K562 (cell line): ENCODE data around the gene LGI4. TPM values are rescaled to one million over a fixed set of nuclear protein-coding genes. Genes with fewer than 3 reads are reported as not detected.

ENCODE experiments used
- HMGN3 ChIP-seq: IDR thresholded peaks from 2 replicates; pipeline ENCODE4 v1.6.1; 2011; ENCODE audit warnings: borderline replicate concordance, low read depth, mild to moderate bottlenecking, mixed read lengths, low read length; ENCODE audit not compliant: insufficient read length; ENCODE audit errors: extremely low read depth
- NFRKB ChIP-seq: fragments of 450-650 bp; IDR thresholded peaks from 2 replicates; pipeline ENCODE4 v1.6.1; 2016; ENCODE audit warnings: low read depth
- PCBP1 ChIP-seq: fragments of 200-400 bp; formaldehyde crosslinking; IDR thresholded peaks from 2 replicates; pipeline ENCODE4 v1.6.1; 2018; ENCODE audit warnings: mild to moderate bottlenecking, low read depth, low read length; ENCODE audit not compliant: poor library complexity, severe bottlenecking
- RFX1 ChIP-seq: fragments of 450-650 bp; IDR thresholded peaks from 2 replicates; pipeline ENCODE4 v1.6.1; 2016; ENCODE audit warnings: mild to moderate bottlenecking, moderate library complexity
- SMARCA5 ChIP-seq: fragments of 450-650 bp; IDR thresholded peaks from 2 replicates; pipeline ENCODE4 v1.6.1; 2016
- TAF15 ChIP-seq: fragments of 200-400 bp; formaldehyde crosslinking; IDR thresholded peaks from 2 replicates; pipeline ENCODE4 v1.6.1; 2017; ENCODE audit warnings: mild to moderate bottlenecking, low read depth, low read length, moderate library complexity
- ZBTB17 ChIP-seq: fragments of 450-650 bp; formaldehyde crosslinking; IDR thresholded peaks from 2 replicates; pipeline ENCODE4 v1.4.0; 2020; ENCODE audit warnings: mild to moderate bottlenecking
- ZBTB26 ChIP-seq: fragments of 450-650 bp; formaldehyde crosslinking; IDR thresholded peaks from 2 replicates; pipeline ENCODE4 v1.4.0; 2022; ENCODE audit warnings: missing genetic modification characterization
- ZHX1 ChIP-seq: fragments of 150-350 bp; conservative IDR thresholded peaks from 2 replicates; pipeline ENCODE4 v1.6.1; 2014; ENCODE audit warnings: low read length
- ZNF780A ChIP-seq: fragments of 250-450 bp; sonication (Bioruptor Pico); IDR thresholded peaks from 2 replicates; pipeline ENCODE4 v1.5.0; 2021; ENCODE audit warnings: mild to moderate bottlenecking
- polyA plus RNA-seq, 8 experiments: library from polyadenylated mRNA; depleted of rRNA in 4 of 8; stranded (reverse) in 5 of 8; unstranded in 3 of 8; fragments of >200 nt; fragmentation: Nextera tagmentation in 2 of 8; fragmentation: Illumina TruSeq in 1 of 8; extraction: Ambion mirVana in 2 of 8; extraction: Trizol in 1 of 8; gene quantifications; 2 replicates each; pipeline versions ENCODE4 v1.2.1 to v1.2.3, GENCODE V29; 2011 to 2014; ENCODE audit warnings: inconsistent platforms in 1 of 8, missing spikeins in 1 of 8
- total RNA-seq, 7 experiments: library from RNA; depleted of rRNA in 6 of 7; stranded (reverse); fragments of >200 nt in 6 of 7; fragmentation: Illumina TruSeq in 2 of 7; extraction: Trizol in 2 of 7; gene quantifications; 2 replicates each; pipeline versions ENCODE4 v1.2.1 to v1.2.3, GENCODE V29; 2011 to 2021; ENCODE audit warnings: low replicate concordance in 1 of 7
- TF ChIP-seq, protein P1 (sequence below): fragments of 250-450 bp; sonication (Bioruptor Pico); IDR thresholded peaks from 2 replicates; pipeline ENCODE4 v1.4.0; 2020
- TF ChIP-seq, protein P2 (sequence below): fragments of 250-450 bp; sonication (Bioruptor Pico); IDR thresholded peaks from 2 replicates; pipeline ENCODE4 v1.4.0; 2020; ENCODE audit warnings: mild to moderate bottlenecking, moderate library complexity, borderline replicate concordance

Gene LGI4
- total and polyA plus RNA-seq, 9 of the 15 experiments (the other 6 are each of a cell fraction or from before 2014, with no cell fraction given) = 0.14 to 0.30 (median 0.24) TPM; not detected in 4

GRCh38 chr19:35166100-35167063, 31.5 kb upstream of the LGI4 start (continued):
- no peak for TF ChIP-seq ZBTB26
- no peak for TF ChIP-seq RFX1
- no peak; the same call in 1 of the 2 replicates for TF ChIP-seq NFRKB
- no peak for TF ChIP-seq SMARCA5
- TF ChIP-seq ZHX1 = no peak
- TF ChIP-seq ZNF780A (CRISPR knock-in tag) = no peak
- TF ChIP-seq, protein P1, sequence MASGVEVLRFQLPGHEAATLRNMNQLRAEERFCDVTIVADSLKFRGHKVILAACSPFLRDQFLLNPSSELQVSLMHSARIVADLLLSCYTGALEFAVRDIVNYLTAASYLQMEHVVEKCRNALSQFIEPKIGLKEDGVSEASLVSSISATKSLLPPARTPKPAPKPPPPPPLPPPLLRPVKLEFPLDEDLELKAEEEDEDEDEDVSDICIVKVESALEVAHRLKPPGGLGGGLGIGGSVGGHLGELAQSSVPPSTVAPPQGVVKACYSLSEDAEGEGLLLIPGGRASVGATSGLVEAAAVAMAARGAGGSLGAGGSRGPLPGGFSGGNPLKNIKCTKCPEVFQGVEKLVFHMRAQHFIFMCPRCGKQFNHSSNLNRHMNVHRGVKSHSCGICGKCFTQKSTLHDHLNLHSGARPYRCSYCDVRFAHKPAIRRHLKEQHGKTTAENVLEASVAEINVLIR = no peak; the same call in 1 of the 2 replicates
- TF ChIP-seq, protein P2, sequence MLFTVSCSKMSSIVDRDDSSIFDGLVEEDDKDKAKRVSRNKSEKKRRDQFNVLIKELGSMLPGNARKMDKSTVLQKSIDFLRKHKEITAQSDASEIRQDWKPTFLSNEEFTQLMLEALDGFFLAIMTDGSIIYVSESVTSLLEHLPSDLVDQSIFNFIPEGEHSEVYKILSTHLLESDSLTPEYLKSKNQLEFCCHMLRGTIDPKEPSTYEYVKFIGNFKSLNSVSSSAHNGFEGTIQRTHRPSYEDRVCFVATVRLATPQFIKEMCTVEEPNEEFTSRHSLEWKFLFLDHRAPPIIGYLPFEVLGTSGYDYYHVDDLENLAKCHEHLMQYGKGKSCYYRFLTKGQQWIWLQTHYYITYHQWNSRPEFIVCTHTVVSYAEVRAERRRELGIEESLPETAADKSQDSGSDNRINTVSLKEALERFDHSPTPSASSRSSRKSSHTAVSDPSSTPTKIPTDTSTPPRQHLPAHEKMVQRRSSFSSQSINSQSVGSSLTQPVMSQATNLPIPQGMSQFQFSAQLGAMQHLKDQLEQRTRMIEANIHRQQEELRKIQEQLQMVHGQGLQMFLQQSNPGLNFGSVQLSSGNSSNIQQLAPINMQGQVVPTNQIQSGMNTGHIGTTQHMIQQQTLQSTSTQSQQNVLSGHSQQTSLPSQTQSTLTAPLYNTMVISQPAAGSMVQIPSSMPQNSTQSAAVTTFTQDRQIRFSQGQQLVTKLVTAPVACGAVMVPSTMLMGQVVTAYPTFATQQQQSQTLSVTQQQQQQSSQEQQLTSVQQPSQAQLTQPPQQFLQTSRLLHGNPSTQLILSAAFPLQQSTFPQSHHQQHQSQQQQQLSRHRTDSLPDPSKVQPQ (CRISPR knock-in tag) = peak; percentile 76; the same call in 1 of the 2 replicates
- no peak for TF ChIP-seq HMGN3
- no peak for TF ChIP-seq ZBTB17 (CRISPR knock-in tag)
- TF ChIP-seq TAF15 = no peak
- no peak for TF ChIP-seq PCBP1
